ENCODE data around the gene RFLNA.

RFLNA gene

GRCh38 chr12:124310785-124311184 lies 15.9 kb downstream of the RFLNA start:
- DNase-seq (ENCODE audit: low read depth) = no peak
- no peak overlapping the region for H3K4me3 ChIP-seq (ENCODE audit: control insufficient read depth, low read depth, low read length)
- no peak for TF ChIP-seq CTCF (conservative IDR thresholded peaks at IDR 0.05; ENCODE audit: control insufficient read depth, insufficient read depth, low read depth, low read length)

GRCh38 chr12:124311292-124312109 lies 16.6 kb downstream of the RFLNA start:
- no peak for DNase-seq (ENCODE audit: low read depth)
- no peak for TF ChIP-seq CTCF (conservative IDR thresholded peaks at IDR 0.05; ENCODE audit: control insufficient read depth, insufficient read depth, low read depth, low read length)
- H3K4me3 ChIP-seq (ENCODE audit: control insufficient read depth, low read depth, low read length) = no peak overlapping the region

- DNase-seq (ENCODE audit: low read depth) = no peak
- TF ChIP-seq CTCF (conservative IDR thresholded peaks at IDR 0.05; ENCODE audit: control insufficient read depth, insufficient read depth, low read depth, low read length) = no peak
- no peak overlapping the region for H3K4me3 ChIP-seq (ENCODE audit: control insufficient read depth, low read depth, low read length)
Measured at GRCh38 chr12:124312601-124313000, 17.7 kb downstream of the RFLNA start.

GRCh38 chr12:124314207-124314606 lies 19.3 kb downstream of the RFLNA start:
- no peak for TF ChIP-seq CTCF (conservative IDR thresholded peaks at IDR 0.05; ENCODE audit: control insufficient read depth, insufficient read depth, low read depth, low read length)
- no peak for DNase-seq (ENCODE audit: low read depth)
- no peak overlapping the region for H3K4me3 ChIP-seq (ENCODE audit: control insufficient read depth, low read depth, low read length)

GRCh38 chr12:124314766-124315165 lies 19.9 kb downstream of the RFLNA start:
- no peak for TF ChIP-seq CTCF (conservative IDR thresholded peaks at IDR 0.05; ENCODE audit: control insufficient read depth, insufficient read depth, low read depth, low read length)
- no peak overlapping the region for H3K4me3 ChIP-seq (ENCODE audit: control insufficient read depth, low read depth, low read length)
- no peak for DNase-seq (ENCODE audit: low read depth)

- no peak overlapping the region for H3K4me3 ChIP-seq (ENCODE audit: control insufficient read depth, low read depth, low read length)
- DNase-seq (ENCODE audit: low read depth) = no peak
- no peak for TF ChIP-seq CTCF (conservative IDR thresholded peaks at IDR 0.05; ENCODE audit: control insufficient read depth, insufficient read depth, low read depth, low read length)
Measured at GRCh38 chr12:124315372-124316044, 20.6 kb downstream of the RFLNA start.
